GM19240 (cell line): ENCODE measurements around the gene JAZF1.

ENCODE experiments used
- DNase-seq: peaks from one replicate; pipeline ENCODE4 v3.0.0; 2011; ENCODE audit warnings: low spot score; ENCODE audit not compliant: insufficient read length

JAZF1 gene

DNA sequence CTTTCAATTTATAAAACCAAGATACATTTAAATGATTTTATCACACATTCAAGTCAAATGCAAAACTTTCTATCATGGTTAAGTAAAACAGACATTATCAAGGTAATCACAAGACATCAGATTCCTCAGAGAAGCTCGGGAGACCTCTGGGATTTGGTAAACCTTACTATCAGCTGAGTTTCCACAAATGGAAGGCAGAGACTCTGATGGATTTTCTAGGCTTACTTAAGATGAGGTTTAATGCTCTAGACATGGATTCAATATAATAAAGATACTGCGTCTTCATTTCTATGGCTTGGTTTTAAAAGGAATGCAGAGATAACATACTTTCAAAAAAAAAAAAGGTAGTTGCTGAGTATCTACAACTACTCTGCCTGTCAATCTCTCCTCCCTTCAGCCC is 171.7 kb downstream of the JAZF1 start:
- DNase-seq, result no peak

DNA sequence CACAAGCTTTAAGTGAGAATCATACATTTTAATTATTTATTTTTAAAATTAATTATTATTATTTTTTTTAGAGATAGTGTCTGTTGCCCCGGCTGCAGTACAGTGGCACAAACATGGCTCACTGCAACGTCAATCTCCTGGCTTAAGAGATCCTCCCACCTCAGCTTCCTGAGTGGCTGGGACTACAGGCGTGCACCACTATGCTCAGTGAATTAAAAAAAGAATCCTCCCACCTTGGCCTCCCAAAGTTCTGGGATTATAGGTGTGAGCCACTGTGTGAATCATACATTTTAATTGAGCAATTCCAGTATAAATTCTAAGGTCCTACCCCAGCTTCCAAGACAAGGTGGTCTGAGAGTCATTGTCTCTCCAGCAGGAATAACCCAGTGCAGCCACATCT is 172.4 kb downstream of the JAZF1 start:
- no peak for DNase-seq

DNA sequence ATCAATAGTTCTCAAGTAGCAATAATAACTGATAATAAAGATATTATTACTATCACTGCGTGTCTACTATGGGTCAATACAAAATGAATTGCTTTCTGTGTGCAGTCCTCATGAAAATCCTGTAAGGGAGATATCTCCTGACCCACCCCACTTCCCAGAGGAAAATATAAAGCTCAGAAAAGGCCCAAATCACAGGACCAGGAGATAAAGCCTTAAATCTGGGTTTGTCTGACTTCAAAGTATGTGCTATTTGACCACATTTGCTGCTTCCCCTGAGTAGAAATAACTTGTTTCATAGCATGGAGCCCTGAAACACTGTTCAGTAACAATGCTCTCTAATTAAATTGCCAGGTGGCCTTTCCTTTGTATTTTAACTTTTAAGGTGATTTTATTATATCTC is 174.1 kb downstream of the JAZF1 start:
- DNase-seq, result no peak

DNA sequence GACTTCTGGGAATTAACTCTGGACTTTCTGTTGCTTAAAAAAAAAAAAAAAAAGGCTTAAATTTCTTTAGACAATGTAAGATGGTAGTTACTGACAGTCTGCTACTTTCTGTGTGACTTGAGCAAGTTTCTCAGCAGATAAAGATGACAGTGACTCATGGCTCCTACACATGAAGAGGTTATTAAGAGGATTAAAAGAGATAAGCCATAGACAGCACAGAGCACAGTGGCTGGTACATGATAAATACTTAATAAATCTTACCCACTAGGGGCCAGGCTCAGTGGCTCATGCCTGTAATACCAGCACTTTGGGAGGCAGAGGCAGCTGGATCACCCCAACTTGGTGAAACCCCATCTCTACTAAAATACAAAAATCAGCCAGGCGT is 174.8 kb downstream of the JAZF1 start:
- DNase-seq, result no peak

DNA sequence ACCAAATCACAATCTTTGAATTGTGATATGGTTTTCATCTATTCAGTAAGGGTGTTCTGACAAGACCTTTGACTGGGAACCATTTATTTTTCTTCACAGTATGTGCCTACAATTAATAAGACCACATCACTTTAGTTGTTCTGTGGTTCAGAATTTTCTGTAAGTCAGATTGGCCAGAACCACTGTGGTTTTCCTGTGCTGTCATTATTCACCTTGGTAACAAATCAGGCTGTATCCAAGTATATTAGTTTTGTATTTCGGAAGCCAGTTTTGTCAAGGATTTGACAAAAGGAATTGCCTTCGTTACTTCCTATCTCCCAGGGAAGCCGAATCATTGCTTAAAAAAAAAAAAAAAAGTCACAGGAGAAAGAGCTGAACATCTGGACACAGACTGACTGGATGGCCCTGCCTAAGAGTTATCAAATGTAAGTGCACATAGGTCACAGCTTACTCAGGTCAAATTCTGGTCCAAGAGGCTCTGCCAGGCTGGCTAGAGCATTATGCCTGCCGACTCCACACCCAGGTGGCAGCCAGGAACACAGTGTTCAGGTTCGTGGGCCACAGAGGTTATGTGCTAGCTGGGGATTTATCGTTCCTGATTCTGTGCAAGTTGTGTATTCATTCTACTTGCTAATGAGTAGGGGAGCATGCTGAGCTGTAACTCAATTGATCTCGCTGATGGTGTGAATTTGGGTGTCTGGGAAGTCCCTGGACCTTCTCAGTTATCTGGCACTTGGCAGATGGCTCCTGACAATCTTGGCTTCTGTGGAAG is 175.3 kb downstream of the JAZF1 start:
- no peak for DNase-seq

DNA sequence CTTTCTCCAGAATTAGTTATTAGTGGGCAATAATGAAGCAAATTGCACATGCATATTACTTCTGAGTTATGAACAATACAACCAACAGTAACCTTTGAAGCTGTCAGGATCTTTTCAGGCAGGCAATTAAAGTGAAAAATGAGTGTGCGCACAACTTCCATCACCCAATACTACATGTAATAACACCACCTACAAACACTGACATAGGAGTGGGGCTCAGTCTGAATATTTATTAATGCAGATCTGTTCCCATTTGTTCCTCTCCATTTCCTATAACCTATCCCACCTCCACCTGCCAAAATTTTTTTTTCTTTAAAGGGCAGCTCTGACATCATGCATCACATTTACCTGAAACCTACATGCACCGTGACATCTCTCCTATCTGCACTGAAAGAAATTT is 177.2 kb downstream of the JAZF1 start:
- no peak for DNase-seq

DNA sequence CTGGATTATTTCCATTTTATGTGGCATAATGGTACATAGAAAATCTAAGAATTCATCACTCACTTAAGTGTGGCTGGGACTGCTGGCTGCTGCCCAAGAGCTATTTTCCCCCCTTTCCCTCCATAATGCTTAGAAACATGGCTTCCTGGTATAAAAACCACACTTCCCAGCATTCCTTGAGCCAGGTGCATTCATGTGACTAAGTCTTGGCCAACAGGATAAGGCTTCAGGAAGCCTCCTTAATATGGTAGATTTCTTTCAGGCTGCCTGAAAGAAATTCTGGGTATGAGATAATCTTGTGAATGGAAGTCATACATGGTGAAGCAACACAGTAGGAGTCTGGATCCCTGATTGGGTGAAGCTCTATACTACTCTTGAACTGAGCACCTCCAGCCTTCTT is 178.0 kb downstream of the JAZF1 start:
- no peak for DNase-seq

DNA sequence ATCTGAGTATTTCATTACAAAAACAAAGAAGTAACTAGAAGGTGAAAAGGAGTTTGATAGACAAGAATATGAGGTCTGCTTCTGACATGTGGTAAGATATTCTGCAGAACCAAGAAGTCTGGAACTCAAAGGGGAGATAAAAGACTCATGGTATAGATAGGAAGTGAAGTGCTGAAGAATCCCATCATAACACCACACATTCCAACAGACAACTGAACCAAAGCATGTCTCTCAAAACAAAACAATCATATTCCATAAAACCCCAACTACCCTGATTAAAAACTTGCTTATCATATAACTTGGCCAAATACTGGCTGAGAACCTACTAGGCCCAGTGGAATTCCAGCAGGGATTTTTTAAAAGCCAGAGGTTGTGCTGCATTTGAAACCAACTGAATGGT is 178.7 kb downstream of the JAZF1 start:
- DNase-seq, result no peak

DNA sequence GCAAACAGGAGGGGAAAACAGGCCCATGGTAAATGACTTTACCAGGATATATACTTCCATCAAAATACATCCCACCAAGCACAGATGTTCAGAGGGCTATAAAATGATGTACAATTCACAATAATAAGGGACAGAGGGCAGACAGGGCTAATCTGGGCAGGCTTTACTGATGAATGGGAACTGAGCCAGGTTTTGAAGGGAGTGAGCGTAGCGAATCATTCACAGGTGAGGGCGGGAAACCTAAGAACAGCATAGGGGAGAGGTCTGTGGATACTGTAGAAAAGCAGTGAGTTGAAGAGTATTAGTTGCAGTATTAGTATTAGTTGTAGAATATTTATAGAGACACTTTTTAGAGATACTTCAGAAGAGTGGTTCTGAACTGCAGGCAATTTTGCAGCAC is 180.8 kb downstream of the JAZF1 start:
- no peak for DNase-seq

DNA sequence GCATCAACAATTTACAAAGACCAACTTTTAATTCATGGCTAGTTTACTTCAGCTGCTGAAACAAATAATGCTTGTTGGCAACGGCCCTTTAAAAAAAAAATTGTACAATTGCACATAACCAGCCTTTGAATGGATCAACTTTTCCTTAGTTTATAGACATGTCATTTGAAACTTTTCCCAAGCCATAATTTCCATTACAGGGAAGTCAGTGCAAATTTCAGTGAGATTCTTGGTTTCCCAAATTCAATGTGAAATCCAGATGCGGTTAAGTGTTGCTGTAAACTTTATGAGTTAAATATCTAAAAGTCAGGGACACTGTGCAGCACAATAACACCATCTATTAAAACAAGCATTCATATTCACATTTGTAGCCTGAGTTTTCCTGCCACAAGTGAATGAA is 182.2 kb downstream of the JAZF1 start:
- no peak for DNase-seq

DNA sequence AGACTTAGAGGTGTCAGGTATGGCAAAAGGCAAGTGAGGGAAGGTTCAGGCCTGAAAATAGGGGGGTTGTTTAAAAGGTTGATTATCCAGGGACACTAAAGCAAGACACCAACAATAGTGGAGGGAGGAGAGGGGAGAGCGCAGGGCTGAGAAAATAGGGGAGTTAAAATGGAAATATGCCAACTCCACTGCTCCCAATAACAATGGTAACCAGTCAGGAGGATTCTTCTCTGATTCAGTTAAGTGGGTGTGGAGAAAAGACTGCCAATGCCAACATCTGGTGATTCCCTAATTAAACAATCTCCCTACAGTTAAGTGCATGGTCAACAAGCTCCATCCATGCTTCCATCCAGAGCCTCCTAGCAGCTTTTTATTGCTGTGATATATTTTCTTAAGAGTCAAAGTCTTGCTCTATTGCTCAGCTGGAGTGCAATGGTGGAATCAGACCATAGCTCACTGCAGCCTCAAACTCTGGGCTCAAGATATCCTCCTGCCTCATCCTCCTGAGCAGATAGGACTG is 183.3 kb downstream of the JAZF1 start:
- no peak for DNase-seq

DNA sequence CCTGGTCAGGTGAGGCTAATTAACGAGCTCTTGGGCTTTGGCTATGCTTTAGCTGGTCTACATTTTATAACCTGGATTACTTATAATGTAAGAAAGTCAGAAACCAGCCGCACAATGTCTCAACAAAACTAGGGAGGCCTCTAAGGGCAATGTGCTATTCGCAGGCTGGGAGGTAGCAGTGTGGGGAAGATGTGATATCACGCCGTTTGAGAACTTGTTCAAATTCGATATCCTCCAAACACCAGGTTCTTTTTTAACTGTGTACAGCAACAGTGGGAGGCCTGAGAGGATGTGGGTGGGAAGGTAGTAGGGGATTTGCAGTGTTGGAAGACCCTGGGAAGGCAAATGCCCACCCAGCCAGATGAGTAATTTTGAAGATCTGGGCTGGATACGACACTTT is 184.5 kb downstream of the JAZF1 start:
- no peak for DNase-seq

DNA sequence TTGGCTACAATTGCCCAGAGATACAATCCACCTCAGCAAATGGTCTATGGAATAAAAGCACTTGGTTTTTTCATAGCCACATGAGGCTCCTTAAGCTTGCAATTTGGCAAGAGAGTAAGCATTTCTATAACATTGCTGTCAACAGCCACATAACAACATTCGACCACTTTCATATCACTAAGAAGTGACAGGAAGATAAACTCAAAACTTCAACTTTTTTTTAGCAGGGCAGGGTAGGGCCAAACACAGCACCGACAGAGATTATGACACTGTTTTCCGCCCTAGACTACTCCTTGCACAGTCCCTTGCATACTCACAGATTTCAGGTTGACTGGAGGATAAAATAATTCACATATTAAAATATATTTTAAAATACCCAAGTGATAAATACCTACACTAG is 185.4 kb downstream of the JAZF1 start:
- DNase-seq, result no peak

DNA sequence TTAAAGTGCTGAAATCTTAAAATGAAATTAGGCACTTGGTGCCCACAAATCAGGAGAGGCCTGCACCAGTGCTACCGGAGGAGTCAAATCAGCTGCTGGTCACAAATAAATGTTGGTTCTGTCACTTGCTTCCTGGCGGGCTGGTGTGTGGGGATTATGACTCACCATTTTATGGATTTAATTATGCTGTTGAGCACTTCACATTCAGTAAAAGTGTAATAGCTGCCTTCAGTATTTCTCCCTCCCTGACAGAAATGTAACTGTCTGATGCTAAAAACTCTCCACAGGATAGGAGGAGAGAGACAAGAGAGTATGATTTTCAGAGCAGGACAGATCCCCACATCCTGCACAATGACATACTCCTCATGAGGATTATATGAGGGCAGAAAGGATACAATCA is 186.0 kb downstream of the JAZF1 start:
- no peak for DNase-seq

DNA sequence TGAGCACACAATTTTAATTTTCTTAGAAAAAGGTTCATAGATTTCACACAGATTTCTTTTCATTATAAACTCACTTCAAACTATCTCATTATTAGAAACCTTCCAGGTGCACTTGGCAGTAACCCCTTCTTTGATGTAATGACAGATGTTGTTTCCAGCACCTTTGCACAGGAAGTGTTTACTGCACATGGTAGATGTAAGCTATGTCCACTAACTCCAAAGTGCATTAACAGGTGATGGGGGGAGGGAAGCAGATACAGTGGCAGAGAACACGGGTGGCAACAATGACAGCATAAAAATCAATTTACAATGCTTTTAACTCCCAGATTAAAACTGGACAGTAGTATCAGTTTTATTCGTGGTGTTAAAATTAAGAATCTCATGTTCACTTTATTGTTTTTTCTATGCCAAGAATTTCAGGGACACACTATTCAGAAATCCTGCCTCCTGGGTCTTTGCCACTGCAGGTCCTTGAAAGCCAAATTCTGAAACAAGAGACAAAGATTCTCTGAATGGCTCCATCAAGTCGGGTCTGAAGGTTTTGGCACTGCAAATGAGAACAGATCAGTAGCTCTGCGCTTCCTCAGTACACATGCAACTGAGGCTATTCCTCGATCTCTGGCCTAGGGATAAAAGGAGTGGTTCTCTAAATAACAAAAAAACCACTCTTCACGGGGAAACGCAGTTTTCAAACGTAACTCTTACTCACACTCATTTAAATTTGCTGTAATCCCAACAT is 187.7 kb downstream of the JAZF1 start:
- DNase-seq, result no peak

DNA sequence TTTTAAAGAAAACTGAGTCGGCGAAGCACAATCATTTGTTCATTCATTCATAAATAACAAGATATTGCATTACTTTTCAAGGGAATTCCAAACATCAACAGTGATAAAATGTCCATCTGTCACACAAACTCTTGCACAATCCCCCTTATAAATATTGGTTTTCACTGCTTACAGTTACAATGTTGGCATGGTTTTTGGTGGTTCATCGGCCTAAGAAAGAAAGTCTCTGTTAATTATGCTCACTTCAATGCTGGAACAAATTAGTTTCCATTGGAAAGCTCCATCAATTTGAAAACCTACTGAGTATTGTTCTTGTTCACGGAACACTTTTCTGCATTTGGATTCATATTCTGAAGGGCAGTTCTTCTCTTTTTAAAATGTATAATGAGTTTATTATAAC is 188.5 kb downstream of the JAZF1 start:
- DNase-seq, result no peak

DNA sequence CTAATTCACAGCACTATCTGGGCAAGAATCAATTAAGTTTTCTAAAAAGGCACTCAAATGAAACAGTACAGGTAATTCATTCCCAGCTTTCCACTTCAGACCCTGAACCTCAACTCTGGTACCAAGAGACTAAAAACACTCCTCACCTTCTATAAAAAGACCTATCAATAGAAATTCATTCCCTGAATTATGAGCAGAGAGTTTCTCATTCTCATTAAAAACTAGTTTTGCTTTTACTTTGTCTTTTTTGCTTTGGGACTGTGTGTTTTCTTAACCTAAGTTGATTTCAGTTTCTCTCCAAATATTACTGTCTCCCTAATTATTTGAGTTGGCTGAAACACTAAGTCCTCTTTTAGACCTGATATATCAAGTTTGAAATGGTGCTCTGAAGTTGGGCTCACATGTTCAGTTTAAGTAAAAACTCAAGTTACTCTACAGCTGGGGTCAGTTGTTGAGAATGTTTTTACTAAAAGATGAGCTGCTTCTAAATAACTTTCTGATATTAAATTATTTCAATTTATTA is 189.5 kb downstream of the JAZF1 start:
- DNase-seq, result no peak

DNA sequence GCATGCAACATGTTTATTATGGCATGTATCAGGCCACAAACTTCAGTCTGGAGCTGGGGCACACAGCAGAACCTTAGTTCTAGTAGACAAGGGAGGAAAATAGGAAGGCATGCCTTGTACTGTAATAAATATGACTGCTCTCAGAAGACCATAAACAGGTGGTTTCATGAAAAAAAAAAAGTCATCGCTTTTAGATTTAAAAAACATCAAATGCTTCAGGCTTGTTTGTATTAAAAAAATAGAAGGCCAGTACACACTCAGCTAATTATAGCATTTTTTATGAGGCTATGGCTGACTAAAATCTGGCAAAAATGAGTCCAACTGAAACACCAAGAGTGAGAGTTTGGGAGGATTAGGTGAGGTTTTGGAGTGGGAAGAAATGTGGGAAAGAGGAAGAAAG is 204.1 kb downstream of the JAZF1 start:
- no peak for DNase-seq

DNA sequence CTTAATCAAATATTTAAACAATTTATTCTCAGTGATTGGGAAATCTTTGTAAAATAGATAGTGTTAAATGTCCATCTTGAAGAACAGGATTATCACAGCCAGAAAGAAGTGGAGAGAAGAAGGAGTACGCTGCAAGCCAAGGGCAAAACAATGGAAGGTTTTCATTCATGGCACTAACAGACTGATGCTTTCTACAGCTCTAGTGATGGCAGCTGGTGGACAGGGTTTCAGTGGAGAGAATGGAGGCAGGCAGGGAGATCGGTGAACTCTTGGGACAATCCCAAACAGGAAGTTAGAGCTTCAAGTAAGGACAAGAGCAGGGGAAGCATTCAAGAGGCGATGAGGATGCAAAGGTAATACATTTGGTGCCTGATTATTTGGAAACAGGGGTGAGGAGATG is 207.0 kb downstream of the JAZF1 start:
- DNase-seq, result no peak

DNA sequence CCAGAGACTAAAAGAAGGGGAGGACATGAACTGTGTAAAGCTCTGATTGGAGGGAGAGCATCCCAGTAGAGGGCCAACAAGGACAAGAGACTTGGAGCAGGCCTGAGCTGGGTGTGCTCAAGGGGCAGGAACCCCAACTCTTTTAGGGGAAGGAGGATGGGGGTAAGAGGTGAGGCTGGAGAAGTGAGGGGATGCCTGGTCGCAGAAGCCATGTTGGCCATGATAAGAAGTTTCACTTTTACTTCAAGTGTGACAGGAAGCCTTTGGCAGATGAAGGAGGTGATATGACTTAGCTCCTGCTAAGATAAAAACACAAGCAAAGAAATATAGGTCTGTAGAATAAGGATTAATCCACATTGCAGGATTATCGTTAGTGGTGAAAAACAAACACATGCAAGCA is 208.3 kb downstream of the JAZF1 start:
- no peak for DNase-seq

DNA sequence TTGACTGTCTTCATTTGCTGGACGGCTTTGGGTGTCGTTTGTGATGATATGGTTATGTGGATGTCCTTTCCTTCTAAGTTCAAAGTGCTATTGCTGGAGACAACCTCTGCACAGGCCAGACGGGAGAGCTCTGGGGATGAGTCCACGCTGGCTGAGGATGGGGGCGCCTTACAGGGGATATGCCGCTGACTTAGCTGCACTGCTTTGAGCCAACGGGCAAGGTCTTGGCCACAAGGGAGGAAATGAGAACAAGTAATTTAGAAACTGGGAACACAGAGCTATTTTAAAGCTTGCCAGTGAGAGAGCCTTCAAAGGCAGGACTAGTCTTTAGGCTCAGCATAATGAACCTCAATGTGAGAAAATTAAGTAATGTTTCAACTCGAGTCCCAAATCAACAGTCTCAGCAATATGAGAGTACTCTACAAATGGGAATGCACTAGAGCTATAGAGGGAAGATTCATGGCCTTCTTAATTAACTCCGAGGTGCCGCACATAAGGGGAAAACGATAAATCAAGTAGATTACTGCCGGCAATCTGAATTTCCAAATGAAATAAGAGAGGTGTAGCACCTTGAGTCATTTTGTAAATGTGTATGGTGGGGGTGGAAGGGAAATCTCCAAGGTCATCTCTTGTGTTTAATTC is 209.3 kb downstream of the JAZF1 start:
- no peak for DNase-seq

DNA sequence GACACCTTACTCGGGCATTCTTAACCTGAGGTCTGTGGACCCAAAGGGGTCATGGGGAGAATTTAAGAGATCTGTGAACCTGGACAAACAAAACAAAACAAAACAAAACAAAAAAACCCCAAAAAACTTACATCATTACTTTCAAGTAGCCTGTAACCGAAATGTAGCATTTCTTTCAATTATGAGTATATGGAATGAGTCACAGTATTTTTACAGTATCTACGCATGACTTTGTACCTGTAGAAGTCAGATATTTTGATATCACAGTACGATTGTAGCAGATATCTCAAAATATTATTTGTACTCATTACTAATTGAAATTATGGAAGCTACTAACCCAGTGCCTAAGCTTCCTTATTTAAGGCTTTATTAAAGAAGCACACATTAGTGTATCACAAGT is 210.2 kb downstream of the JAZF1 start:
- no peak for DNase-seq
